HG03159 (cell line): Measurements from ENCODE around the gene TAS2R46.
A peak's percentile ranks its signal among the peaks of the same experiment; 100 is the strongest.

Experiments
- ATAC-seq: cut with Tn5 transposase; IDR thresholded peaks from one replicate; pipeline ENCODE4 v1.9.1; 2021; ENCODE audit warnings: mild to moderate bottlenecking, moderate library complexity; ENCODE audit not compliant: unreplicated experiment

Gene TAS2R46

GRCh38 chr12:11039171-11039570, 22.9 kb downstream of the TAS2R46 start:
- no peak for ATAC-seq

DNA sequence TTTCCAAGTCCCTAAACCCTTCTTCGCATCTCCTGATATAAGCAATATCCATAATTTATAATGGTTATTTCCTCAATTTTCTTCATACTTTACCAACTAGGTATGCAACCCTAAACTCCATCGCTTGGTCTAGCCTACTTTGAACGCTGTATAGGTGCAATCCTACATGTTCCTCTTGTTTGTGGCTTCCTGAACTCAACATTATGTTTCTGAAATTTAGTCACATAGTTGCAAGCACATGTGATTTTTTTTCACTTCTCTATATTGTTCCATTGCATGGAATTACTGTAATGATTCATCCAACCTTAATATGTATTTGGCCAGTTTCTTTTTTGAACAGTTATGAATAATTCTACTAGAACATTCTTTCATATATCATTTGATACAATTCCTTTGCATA, 28.1 kb downstream of the TAS2R46 start:
- ATAC-seq, result peak; percentile 45

GRCh38 chr12:11031307-11031706, 30.8 kb downstream of the TAS2R46 start, which contains the start of gene TAS2R31:
Gene TAS2R31, minus strand, starts transcription at chr12:11031407. Its CDS starts 72 bp downstream, at chr12:11031335.
- no peak for ATAC-seq

- no peak for ATAC-seq
Observed at GRCh38 chr12:11026118-11026517, 36.0 kb downstream of the TAS2R46 start.

- ATAC-seq, result no peak
Observed at GRCh38 chr12:11023387-11023786, 38.7 kb downstream of the TAS2R46 start.

DNA sequence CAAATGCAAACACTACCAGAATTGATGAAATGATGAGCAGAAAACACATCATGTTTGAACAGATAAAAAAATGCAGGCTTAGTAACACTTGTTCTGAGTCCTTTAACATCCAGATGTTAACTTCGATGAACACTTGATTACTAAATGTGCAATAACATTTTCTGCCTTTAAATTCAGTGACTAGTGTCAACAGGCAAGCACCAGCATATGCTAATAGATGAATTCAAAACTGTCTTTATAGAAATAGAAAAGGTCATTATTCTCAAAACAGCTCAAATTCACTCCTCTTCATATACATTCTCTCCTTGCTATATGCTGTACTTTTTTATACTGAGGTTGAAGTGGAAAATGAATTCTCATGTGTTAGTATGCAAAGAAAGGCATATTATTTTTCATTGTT, 39.6 kb downstream of the TAS2R46 start, which contains the start of gene TAS2R19:
Gene TAS2R19 (minus strand): TSS at position 101 of the 400 bp plus-strand sequence. CDS start 49 bp downstream, at position 52.
- no peak for ATAC-seq

DNA sequence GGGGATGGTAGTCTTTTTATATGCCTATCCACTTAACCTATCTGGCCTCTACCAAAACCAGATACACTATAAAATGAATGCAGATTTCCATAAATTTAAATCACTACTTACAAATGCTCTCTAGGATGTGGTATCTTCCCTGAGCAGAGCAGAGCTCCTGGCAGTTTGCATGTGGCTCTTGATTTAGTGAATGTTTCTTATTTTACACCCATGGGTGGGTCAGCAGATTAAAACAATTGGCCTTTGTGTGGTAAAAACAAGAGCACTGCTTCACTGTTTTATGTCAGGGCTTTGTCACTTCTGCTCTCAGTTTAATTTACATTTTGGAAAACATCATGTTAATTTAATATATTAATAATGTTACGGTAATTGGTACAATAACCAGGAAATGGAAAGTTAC, 45.2 kb downstream of the TAS2R46 start:
- ATAC-seq, result no peak

DNA sequence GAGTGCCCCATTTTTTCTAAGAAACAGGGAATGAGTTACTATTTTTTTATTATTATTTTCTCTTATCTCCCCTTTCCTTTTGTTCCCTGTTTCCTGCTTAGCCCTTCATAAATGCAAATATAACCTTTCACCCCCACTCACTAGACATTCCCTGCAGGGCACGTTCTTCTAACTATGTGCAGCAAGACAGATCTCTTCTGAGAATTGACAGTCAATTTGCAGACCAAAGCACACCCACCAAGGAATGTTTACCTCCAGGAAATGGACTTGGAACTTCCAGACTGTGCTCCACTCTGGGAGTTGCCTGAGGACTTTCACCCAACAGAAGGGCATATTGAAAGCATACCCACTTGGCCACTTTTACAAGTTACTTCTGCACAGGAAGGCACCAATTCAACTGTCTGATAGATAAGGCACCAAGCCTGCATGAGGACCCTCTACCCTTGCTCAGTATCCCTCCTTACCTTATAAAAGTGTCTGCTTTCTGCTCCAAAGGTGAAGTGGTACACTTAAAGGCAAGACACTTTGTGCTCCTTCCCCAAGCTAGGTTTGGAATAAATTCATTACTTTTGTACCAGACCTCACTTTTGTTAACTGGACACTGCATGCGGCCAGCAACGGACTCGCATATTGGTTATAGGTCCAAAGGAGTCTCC, 46.2 kb downstream of the TAS2R46 start:
- no peak for ATAC-seq

DNA sequence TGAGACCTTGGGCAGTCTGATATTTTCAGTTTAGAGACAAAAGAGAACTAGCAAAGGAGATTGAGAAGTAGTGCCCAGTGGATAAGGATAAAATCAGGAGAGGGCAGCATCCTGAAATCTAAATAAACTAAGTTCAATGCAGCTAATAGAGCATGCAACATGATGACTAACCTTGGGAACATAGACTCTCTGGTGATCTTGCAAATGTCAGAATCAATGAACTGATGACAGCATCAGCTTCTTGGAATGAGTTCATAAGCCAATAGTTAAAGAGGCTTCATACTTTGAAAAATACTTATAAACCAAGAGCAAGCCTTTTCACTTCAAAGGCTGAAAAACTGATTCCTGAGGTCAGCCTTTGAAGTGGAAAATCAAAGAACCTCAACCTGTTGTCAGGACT, 47.9 kb downstream of the TAS2R46 start:
- no peak for ATAC-seq
